ENCODE data around the gene TMTC1. TPM values are rescaled to one million over a fixed set of nuclear protein-coding genes. Genes with fewer than 3 reads are reported as not detected.
A peak's percentile ranks its signal among the peaks of the same experiment; 100 is the strongest.

The TMTC1 gene
- total and polyA plus RNA-seq, 2 of the 8 experiments (the other 6 are each of a cell fraction or from before 2014, with no cell fraction given): 15.4 to 20.8 TPM

GRCh38 chr12:29451888-29452287 is 331.9 kb downstream of the TMTC1 start:
- CTCF ChIA-PET (ENCODE audit: partially characterized antibody): no interaction called here
- TF ChIP-seq MAFK (IDR thresholded peaks at IDR 0.05; ENCODE audit: low read depth, low read length) (peak; percentile 59; the same call in 1 of the 2 replicates), HDAC6 (IDR thresholded peaks at IDR 0.05; ENCODE audit: low read depth, low read length) (no peak)
- WGBS, 2 experiments (ENCODE audit: extremely low coverage in 1 of 2, insufficient coverage in 1 of 2, insufficient read length in 1 of 2, insufficient replicate concordance in 2 of 2, low coverage in 1 of 2, low lambda C conversion rate in 2 of 2, missing lambda C conversion rate in 1 of 2): 75% methylated on average over 2 of the region's 2 CpGs; no CpG with 5 or more reads in 1 of the 2 experiments

More at GRCh38 chr12:29451888-29452287, 331.9 kb downstream of the TMTC1 start:
- Histone ChIP-seq H3K23ac (ENCODE audit: insufficient read length) (no peak overlapping the region), H3K27ac (ENCODE audit: low read depth, low read length) (no peak overlapping the region), H3K4ac (replicated peaks; ENCODE audit: insufficient read length, low read depth, low read length) (no peak overlapping the region), H3K9me3 (ENCODE audit: insufficient read depth in 2 of 2, low read depth in 1 of 2, low read length in 1 of 2) (no peaks in the 10 kb centered on the region), H2BK20ac (ENCODE audit: low read length) (no peak overlapping the region), H3K56ac (replicated peaks; ENCODE audit: insufficient read length, low read depth, low read length) (no peak overlapping the region), H2BK5ac (ENCODE audit: low read depth, low read length) (no peak overlapping the region), H2BK120ac (replicated peaks; ENCODE audit: low read depth, low read length) (no peak overlapping the region), H3K4me1 (replicated peaks in 1 of 4; ENCODE audit: control insufficient read depth in 3 of 4, insufficient read depth in 4 of 4, low read length in 3 of 4) (no peaks in the 10 kb centered on the region), H2AK5ac (ENCODE audit: low read depth, low read length) (no peak overlapping the region), H3K18ac (ENCODE audit: extremely low read depth, low read length) (no peak overlapping the region), H3K14ac (ENCODE audit: insufficient read length) (no peak overlapping the region), H2BK15ac (ENCODE audit: low read length) (no peak overlapping the region), H3K4me2 (ENCODE audit: insufficient read depth in 1 of 2, low read depth in 2 of 2, low read length in 2 of 2) (no peak overlapping the region), H3K23me2 (ENCODE audit: low read depth, low read length) (no peaks in the 10 kb centered on the region), H4K8ac (ENCODE audit: extremely low read depth, insufficient read depth, low read length) (no peak overlapping the region), H3K9ac (replicated peaks in 1 of 4; ENCODE audit: extremely low read depth in 1 of 4, low read depth in 3 of 4, low read length in 3 of 4) (no peak overlapping the region), H3K79me1 (ENCODE audit: low read depth, low read length) (no peaks in the 10 kb centered on the region), H3K79me2 (ENCODE audit: control insufficient read depth in 1 of 2, insufficient read depth in 2 of 2, low read length in 2 of 2) (no peaks in the 10 kb centered on the region), H3K4me3 (ENCODE audit: extremely low read depth in 1 of 4, insufficient read depth in 2 of 4, low read depth in 3 of 4, low read length in 4 of 4) (no peak overlapping the region), H4K20me1 (replicated peaks in 1 of 2; ENCODE audit: control insufficient read depth in 1 of 2, insufficient read depth in 2 of 2, low read length in 2 of 2) (no peaks in the 10 kb centered on the region), H2AFZ (ENCODE audit: low read length) (no peak overlapping the region), H3K36me3 (ENCODE audit: control insufficient read depth in 2 of 4, insufficient read depth in 4 of 4, low read length in 3 of 4) (no peaks in the 10 kb centered on the region), H2BK12ac (ENCODE audit: low read depth, low read length) (no peak overlapping the region), H4K5ac (ENCODE audit: insufficient read length, low read depth, low read length) (no peak overlapping the region), H3K27me3 (replicated peaks in 1 of 4; ENCODE audit: control insufficient read depth in 3 of 4, extremely low read depth in 1 of 4, insufficient read depth in 3 of 4, low read length in 3 of 4) (no peaks in the 10 kb centered on the region), H4K91ac (replicated peaks; ENCODE audit: insufficient read length, low read length) (no peak overlapping the region)
- no peak for FAIRE-seq
- POLR2A ChIA-PET (ENCODE audit: partially characterized antibody): no interaction called here
- no peak for DNase-seq (ENCODE audit: low read depth in 1 of 2, low spot score in 2 of 2)
